Keratinocyte (primary cell): ENCODE measurements around the gene TANC2.

Source experiments
- EZH2 ChIP-seq: IDR thresholded peaks from one replicate; pipeline ENCODE4 v1.6.1; 2012; ENCODE audit warnings: inconsistent platforms, mild to moderate bottlenecking, low read length, moderate library complexity
- TF ChIP-seq, protein P1 (sequence below), 3 experiments: IDR thresholded peaks in 1 of 3; conservative IDR thresholded peaks in 1 of 3; optimal IDR thresholded peaks in 1 of 3; 2 replicates in 2 of 3; 3 replicates in 1 of 3; pipeline versions ENCODE3 to v1.5.1; 2011; ENCODE audit warnings: low read length in 3 of 3, mild to moderate bottlenecking in 3 of 3, moderate library complexity in 2 of 3, control low read depth in 1 of 3, inconsistent platforms in 1 of 3; ENCODE audit not compliant: insufficient read depth in 2 of 3; ENCODE audit errors: extremely low read depth in 1 of 3

DNA sequence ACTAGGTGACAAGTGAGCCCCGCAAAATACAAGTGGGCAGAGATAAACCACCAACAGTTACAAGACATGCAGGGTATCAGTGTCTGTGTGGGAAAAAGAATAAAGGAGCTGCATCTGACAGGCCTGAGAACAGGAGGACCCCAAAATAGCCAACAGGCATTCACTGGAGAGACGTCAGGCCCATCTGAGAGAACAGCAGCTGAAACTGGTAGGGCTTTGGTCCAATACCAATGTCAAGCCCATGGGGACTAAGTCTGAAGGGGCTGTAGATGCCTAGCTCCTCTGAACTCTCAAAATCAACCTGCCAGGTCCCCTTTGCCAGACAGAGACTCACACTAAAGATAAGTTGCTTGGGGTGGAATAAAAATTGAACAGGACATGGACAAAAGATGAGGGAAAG, 30.5 kb upstream of the TANC2 start:
- TF ChIP-seq, protein P1, sequence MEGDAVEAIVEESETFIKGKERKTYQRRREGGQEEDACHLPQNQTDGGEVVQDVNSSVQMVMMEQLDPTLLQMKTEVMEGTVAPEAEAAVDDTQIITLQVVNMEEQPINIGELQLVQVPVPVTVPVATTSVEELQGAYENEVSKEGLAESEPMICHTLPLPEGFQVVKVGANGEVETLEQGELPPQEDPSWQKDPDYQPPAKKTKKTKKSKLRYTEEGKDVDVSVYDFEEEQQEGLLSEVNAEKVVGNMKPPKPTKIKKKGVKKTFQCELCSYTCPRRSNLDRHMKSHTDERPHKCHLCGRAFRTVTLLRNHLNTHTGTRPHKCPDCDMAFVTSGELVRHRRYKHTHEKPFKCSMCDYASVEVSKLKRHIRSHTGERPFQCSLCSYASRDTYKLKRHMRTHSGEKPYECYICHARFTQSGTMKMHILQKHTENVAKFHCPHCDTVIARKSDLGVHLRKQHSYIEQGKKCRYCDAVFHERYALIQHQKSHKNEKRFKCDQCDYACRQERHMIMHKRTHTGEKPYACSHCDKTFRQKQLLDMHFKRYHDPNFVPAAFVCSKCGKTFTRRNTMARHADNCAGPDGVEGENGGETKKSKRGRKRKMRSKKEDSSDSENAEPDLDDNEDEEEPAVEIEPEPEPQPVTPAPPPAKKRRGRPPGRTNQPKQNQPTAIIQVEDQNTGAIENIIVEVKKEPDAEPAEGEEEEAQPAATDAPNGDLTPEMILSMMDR (optimal IDR thresholded peaks at IDR 0.05 in 1 of 3, IDR thresholded peaks at IDR 0.05 in 1 of 3, conservative IDR thresholded peaks at IDR 0.05 in 1 of 3; ENCODE audit: extremely low read depth in 1 of 3, insufficient read depth in 2 of 3, low read length in 3 of 3), result no peak
- TF ChIP-seq EZH2, result no peak
